ENCODE data around the gene SRD5A1. TPM values are rescaled to one million over a fixed set of nuclear protein-coding genes. Genes with fewer than 3 reads are reported as not detected.
A peak's percentile ranks its signal among the peaks of the same experiment; 100 is the strongest.

Gene SRD5A1
- polyA plus RNA-seq, 4 donors, result 7.5 to 16.6 (median 11.9) TPM

- Histone ChIP-seq H3K4me1 (ENCODE audit: control insufficient read depth in 3 of 3, insufficient read depth in 2 of 3, low read depth in 1 of 3, low read length in 2 of 3) (peaks cover 0 to 4% (median 3%) of the 10 kb centered on the region in 3 donors), H3K27ac (ENCODE audit: low read depth in 1 of 3, low read length in 2 of 3) (no peak overlapping the region), H3K27me3 (ENCODE audit: control insufficient read depth in 3 of 3, insufficient read depth in 3 of 3, low read length in 3 of 3) (peaks cover 0 to 4% (median 0%) of the 10 kb centered on the region in 3 donors), H3K4me3 (ENCODE audit: low read depth in 1 of 3, low read length in 3 of 3) (no peak overlapping the region), H3K36me3 (ENCODE audit: control insufficient read depth in 3 of 3, insufficient read depth in 2 of 3, low read depth in 1 of 3, low read length in 3 of 3) (no peaks in the 10 kb centered on the region), H3K9me3 (ENCODE audit: control insufficient read depth in 2 of 2, insufficient read depth in 1 of 2, low read depth in 1 of 2, low read length in 1 of 2) (no peaks in the 10 kb centered on the region)
- DNase-seq (no peak), FAIRE-seq (no peak)
- 78 to 88% (median 83%) methylated on average over 5 of the region's 5 CpGs for WGBS, 3 donors
Measured at GRCh38 chr5:6710070-6710469, 76.8 kb downstream of the SRD5A1 start.

- Histone ChIP-seq H3K9me3 (ENCODE audit: control insufficient read depth in 2 of 2, insufficient read depth in 1 of 2, low read depth in 1 of 2, low read length in 1 of 2) (no peaks in the 10 kb centered on the region), H3K27ac (ENCODE audit: low read depth in 1 of 3, low read length in 2 of 3) (no peak overlapping the region), H3K27me3 (ENCODE audit: control insufficient read depth in 3 of 3, insufficient read depth in 3 of 3, low read length in 3 of 3) (peaks cover 0 to 4% (median 0%) of the 10 kb centered on the region in 3 donors), H3K4me1 (ENCODE audit: control insufficient read depth in 3 of 3, insufficient read depth in 2 of 3, low read depth in 1 of 3, low read length in 2 of 3) (peaks cover 0 to 5% (median 5%) of the 10 kb centered on the region in 3 donors), H3K36me3 (ENCODE audit: control insufficient read depth in 3 of 3, insufficient read depth in 2 of 3, low read depth in 1 of 3, low read length in 3 of 3) (no peaks in the 10 kb centered on the region), H3K4me3 (ENCODE audit: low read depth in 1 of 3, low read length in 3 of 3) (no peak overlapping the region)
- 86 to 87% (median 87%) methylated on average over 13 of the region's 13 CpGs for WGBS, 3 donors
- no peak for DNase-seq
- no peak for FAIRE-seq
Measured at GRCh38 chr5:6710551-6711318, 77.5 kb downstream of the SRD5A1 start.

- H3K27me3 ChIP-seq (ENCODE audit: control insufficient read depth in 3 of 3, insufficient read depth in 3 of 3, low read length in 3 of 3), result peaks cover 0 to 4% (median 0%) of the 10 kb centered on the region in 3 donors
- no peak for FAIRE-seq
- peaks cover 2 to 14% (median 5%) of the 10 kb centered on the region in 3 donors for H3K4me1 ChIP-seq (ENCODE audit: control insufficient read depth in 3 of 3, insufficient read depth in 2 of 3, low read depth in 1 of 3, low read length in 2 of 3)
- H3K4me3 ChIP-seq (ENCODE audit: low read depth in 1 of 3, low read length in 3 of 3), result peak overlapping the region in 2 of 3 donors; percentile 79 to 90
- no peaks in the 10 kb centered on the region for H3K9me3 ChIP-seq (ENCODE audit: control insufficient read depth in 2 of 2, insufficient read depth in 1 of 2, low read depth in 1 of 2, low read length in 1 of 2)
- H3K27ac ChIP-seq (ENCODE audit: low read depth in 1 of 3, low read length in 2 of 3), result peak overlapping the region in 2 of 3 donors; percentile 95 to 98
- WGBS, 3 donors, result 42 to 47% (median 46%) methylated on average over 15 of the region's 15 CpGs
- no peak for DNase-seq
- peaks cover 0 to 6% (median 0%) of the 10 kb centered on the region in 3 donors for H3K36me3 ChIP-seq (ENCODE audit: control insufficient read depth in 3 of 3, insufficient read depth in 2 of 3, low read depth in 1 of 3, low read length in 3 of 3)
Measured at GRCh38 chr5:6711409-6712141, 78.3 kb downstream of the SRD5A1 start.

- peaks cover 6 to 15% (median 11%) of the 10 kb centered on the region in 3 donors for H3K4me1 ChIP-seq (ENCODE audit: control insufficient read depth in 3 of 3, insufficient read depth in 2 of 3, low read depth in 1 of 3, low read length in 2 of 3)
- H3K4me3 ChIP-seq (ENCODE audit: low read depth in 1 of 3, low read length in 3 of 3), result peak overlapping the region; percentile 79 to 90 (median 82)
- DNase-seq, result peak; percentile 47 to 73
- peak overlapping the region; percentile 95 to 98 (median 96) for H3K27ac ChIP-seq (ENCODE audit: low read depth in 1 of 3, low read length in 2 of 3)
- no peak for FAIRE-seq
- H3K36me3 ChIP-seq (ENCODE audit: control insufficient read depth in 3 of 3, insufficient read depth in 2 of 3, low read depth in 1 of 3, low read length in 3 of 3), result peaks cover 0 to 9% (median 0%) of the 10 kb centered on the region in 3 donors
- WGBS, 3 donors, result 0 to 1% (median 0%) methylated on average over 35 to 36 of the region's 36 CpGs
- H3K27me3 ChIP-seq (ENCODE audit: control insufficient read depth in 3 of 3, insufficient read depth in 3 of 3, low read length in 3 of 3), result peaks cover 0 to 4% (median 0%) of the 10 kb centered on the region in 3 donors
- no peaks in the 10 kb centered on the region for H3K9me3 ChIP-seq (ENCODE audit: control insufficient read depth in 2 of 2, insufficient read depth in 1 of 2, low read depth in 1 of 2, low read length in 1 of 2)
Measured at GRCh38 chr5:6712142-6712576, 78.9 kb downstream of the SRD5A1 start.

GRCh38 chr5:6712577-6713273, 79.5 kb downstream of the SRD5A1 start:
- DNase-seq (peak; percentile 97 to 100), FAIRE-seq (no peak)
- WGBS, 3 donors, result 0% methylated on average over 66 to 85 of the region's 85 CpGs
- Histone ChIP-seq H3K4me1 (ENCODE audit: control insufficient read depth in 3 of 3, insufficient read depth in 2 of 3, low read depth in 1 of 3, low read length in 2 of 3) (peaks cover 6 to 15% (median 12%) of the 10 kb centered on the region in 3 donors), H3K36me3 (ENCODE audit: control insufficient read depth in 3 of 3, insufficient read depth in 2 of 3, low read depth in 1 of 3, low read length in 3 of 3) (peaks cover 0 to 9% (median 0%) of the 10 kb centered on the region in 3 donors), H3K4me3 (ENCODE audit: low read depth in 1 of 3, low read length in 3 of 3) (peak overlapping the region; percentile 79 to 90 (median 82)), H3K27me3 (ENCODE audit: control insufficient read depth in 3 of 3, insufficient read depth in 3 of 3, low read length in 3 of 3) (peaks cover 0 to 4% (median 0%) of the 10 kb centered on the region in 3 donors), H3K27ac (ENCODE audit: low read depth in 1 of 3, low read length in 2 of 3) (peak overlapping the region; percentile 95 to 98 (median 96)), H3K9me3 (ENCODE audit: control insufficient read depth in 2 of 2, insufficient read depth in 1 of 2, low read depth in 1 of 2, low read length in 1 of 2) (no peaks in the 10 kb centered on the region)

- Histone ChIP-seq H3K9me3 (ENCODE audit: control insufficient read depth in 2 of 2, insufficient read depth in 1 of 2, low read depth in 1 of 2, low read length in 1 of 2) (no peaks in the 10 kb centered on the region), H3K27ac (ENCODE audit: low read depth in 1 of 3, low read length in 2 of 3) (peak within 1 kb of the TSS; percentile 95 to 98 (median 96)), H3K4me3 (ENCODE audit: low read depth in 1 of 3, low read length in 3 of 3) (peak within 1 kb of the TSS; percentile 79 to 90 (median 82)), H3K27me3 (ENCODE audit: control insufficient read depth in 3 of 3, insufficient read depth in 3 of 3, low read length in 3 of 3) (peaks cover 0 to 2% (median 0%) of the 10 kb centered on the region in 3 donors), H3K36me3 (ENCODE audit: control insufficient read depth in 3 of 3, insufficient read depth in 2 of 3, low read depth in 1 of 3, low read length in 3 of 3) (peaks cover 0 to 9% (median 0%) of the 10 kb centered on the region in 3 donors), H3K4me1 (ENCODE audit: control insufficient read depth in 3 of 3, insufficient read depth in 2 of 3, low read depth in 1 of 3, low read length in 2 of 3) (peaks cover 6 to 15% (median 12%) of the 10 kb centered on the region in 3 donors)
- WGBS, 3 donors, result 0 to 2% (median 1%) methylated on average over 18 to 174 of the region's 174 CpGs
- FAIRE-seq (no peak), DNase-seq (peak; percentile 31 to 53)
Measured at GRCh38 chr5:6713274-6714225, 80.3 kb downstream of the SRD5A1 start, which contains the start of gene TENT4A. TSS of gene TENT4A (plus strand) at chr5:6713432. CDS start at chr5:6713984, 552 bp downstream.

- peak overlapping the region; percentile 54 to 90 (median 82) for H3K4me3 ChIP-seq (ENCODE audit: low read depth in 1 of 3, low read length in 3 of 3)
- 1% methylated on average over 53 to 99 of the region's 99 CpGs for WGBS, 3 donors
- H3K27me3 ChIP-seq (ENCODE audit: control insufficient read depth in 3 of 3, insufficient read depth in 3 of 3, low read length in 3 of 3), result no peaks in the 10 kb centered on the region
- DNase-seq (peak; percentile 38 to 63), FAIRE-seq (no peak)
- H3K4me1 ChIP-seq (ENCODE audit: control insufficient read depth in 3 of 3, insufficient read depth in 2 of 3, low read depth in 1 of 3, low read length in 2 of 3), result peaks cover 6 to 15% (median 12%) of the 10 kb centered on the region in 3 donors
- H3K36me3 ChIP-seq (ENCODE audit: control insufficient read depth in 3 of 3, insufficient read depth in 2 of 3, low read depth in 1 of 3, low read length in 3 of 3), result peaks cover 0 to 13% (median 2%) of the 10 kb centered on the region in 3 donors
- H3K9me3 ChIP-seq (ENCODE audit: control insufficient read depth in 2 of 2, insufficient read depth in 1 of 2, low read depth in 1 of 2, low read length in 1 of 2), result no peaks in the 10 kb centered on the region
- H3K27ac ChIP-seq (ENCODE audit: low read depth in 1 of 3, low read length in 2 of 3), result peak overlapping the region; percentile 45 to 78 (median 78)
Measured at GRCh38 chr5:6714226-6715041, 81.2 kb downstream of the SRD5A1 start.

Data from small intestine (tissue), 7 donors.